Transverse colon (tissue), 4 donors: ENCODE data around the gene ATP5MG. TPM values are rescaled to one million over a fixed set of nuclear protein-coding genes. Genes with fewer than 3 reads are reported as not detected.

ENCODE experiments used
- DNase-seq: peaks from one replicate; pipeline ENCODE4 v3.0.0-alpha.2; 2019
- H3K27ac ChIP-seq, 4 donors: fragments of 200-600 bp; sonication (generic); 2 replicates each; pipeline ENCODE4 v1.5.1; 2016 to 2018; ENCODE audit warnings: inconsistent platforms in 4 of 4
- H3K27me3 ChIP-seq: fragments of 200-600 bp; sonication (generic); 2 replicates; pipeline ENCODE4 v1.5.1; 2017; ENCODE audit warnings: inconsistent platforms
- H3K36me3 ChIP-seq, 4 donors: fragments of 200-600 bp; sonication (generic); 2 replicates each; pipeline ENCODE4 v1.5.1; 2017 to 2019; ENCODE audit warnings: inconsistent platforms in 4 of 4
- H3K4me1 ChIP-seq, 4 donors: fragments of 200-600 bp; sonication (generic); 2 replicates each; pipeline ENCODE4 v1.5.1; 2017 to 2020; ENCODE audit warnings: inconsistent platforms in 4 of 4
- H3K4me3 ChIP-seq, 4 donors: fragments of 200-600 bp; sonication (generic); 1 replicate in 1 of 4; 2 replicates in 3 of 4; pipeline versions ENCODE4 v1.5.1 to v1.6.1; 2017 to 2019; ENCODE audit warnings: inconsistent platforms in 4 of 4
- H3K9me3 ChIP-seq, 2 donors: fragments of 200-600 bp; sonication (generic); 2 replicates each; pipeline ENCODE4 v1.5.1; 2017 to 2019; ENCODE audit warnings: inconsistent platforms in 2 of 2
- EP300 ChIP-seq: sonication (generic); formaldehyde crosslinking; IDR thresholded peaks from one replicate; pipeline ENCODE4 v1.6.1; 2017; ENCODE audit warnings: antibody characterized with exemption, low read depth
- POLR2A ChIP-seq: fragments of 450-650 bp; IDR thresholded peaks from one replicate; pipeline ENCODE4 v1.6.1; 2016; ENCODE audit warnings: antibody characterized with exemption, mild to moderate bottlenecking, moderate library complexity
- POLR2AphosphoS5 ChIP-seq, 3 donors: sonication (generic); formaldehyde crosslinking; IDR thresholded peaks; one replicate each; pipeline ENCODE4 v1.6.1; 2016; ENCODE audit warnings: antibody characterized with exemption in 3 of 3
- WGBS, 2 donors: methylation state at CpG; one replicate each; pipeline ENCODE4 v1.1.5; 2018; ENCODE audit warnings: low coverage in 1 of 2; 5-methylcytosine and 5-hydroxymethylcytosine counted together
- in situ Hi-C, 4 donors: fragments of 200-750 bp; cut with MboI; loops; one replicate each; pipeline versions ENCODE4 v1.15.0 to v1.15.1; 2017; ENCODE audit warnings: low sequenced_read_pairs in 3 of 4, low pct_ligation_motif_present in 1 of 4, low pct_unique_long_range_greater_than_20kb in 1 of 4
- intact Hi-C: fragments of 100-400 bp; cut with DNase I; formaldehyde crosslinking; loops from one replicate; pipeline ENCODE4 v1.15.1; 2023; ENCODE audit warnings: low total_unique reads
- total RNA-seq, 4 donors: library from RNA; depleted of rRNA; stranded (reverse); fragments of >200 nt; gene quantifications; one replicate each; pipeline ENCODE4 v1.1.0, GENCODE V29; 2016
- TF ChIP-seq, protein P1 (sequence below), 5 experiments: fragments of 200-600 bp in 3 of 5; fragments of 450-650 bp in 2 of 5; sonication (generic) in 3 of 5; IDR thresholded peaks; 1 replicate in 2 of 5; 2 replicates in 3 of 5; pipeline ENCODE4 v1.5.1; 2016 to 2017; ENCODE audit warnings: antibody characterized with exemption in 5 of 5, inconsistent platforms in 3 of 5, mild to moderate bottlenecking in 2 of 5, moderate library complexity in 1 of 5

The ATP5MG gene
- total RNA-seq, 4 donors from 2014 or later = 3.8 to 74.2 (median 46.9) TPM

DNA sequence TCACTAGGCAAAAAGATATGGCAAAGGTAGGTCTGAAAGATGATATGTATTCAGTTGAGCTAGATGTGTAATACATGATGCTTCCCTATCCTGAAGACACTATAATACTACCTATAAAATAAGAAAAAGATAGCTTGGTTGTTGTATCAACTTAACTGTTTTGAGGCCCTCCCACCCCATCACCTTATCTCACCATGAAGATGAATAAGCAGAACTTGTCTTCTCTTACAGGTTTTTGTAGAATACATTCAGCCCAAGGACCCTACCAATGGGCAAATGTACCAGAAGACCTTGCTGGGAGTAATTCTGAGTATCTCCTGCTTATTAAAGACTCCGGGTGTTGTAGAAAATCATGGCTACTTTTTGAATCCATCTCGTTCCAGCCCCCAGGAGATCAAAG is 28.1 kb upstream of the ATP5MG start:
- Histone ChIP-seq H3K4me1 (no peaks in the 10 kb centered on the region), H3K36me3 (peaks cover 0 to 86% (median 43%) of the 10 kb centered on the region in 4 donors), H3K9me3 (no peaks in the 10 kb centered on the region), H3K27me3 (no peaks in the 10 kb centered on the region), H3K27ac (no peak overlapping the region), H3K4me3 (no peak overlapping the region)
- 93 to 100% methylated on average over 1 to 2 of the region's 2 CpGs for whole genome bisulfite sequencing, 2 donors
- TF ChIP-seq POLR2AphosphoS5 (IDR thresholded peaks at IDR 0.05) (no peak), POLR2A (no peak), EP300 (no peak)
- TF ChIP-seq, protein P1, sequence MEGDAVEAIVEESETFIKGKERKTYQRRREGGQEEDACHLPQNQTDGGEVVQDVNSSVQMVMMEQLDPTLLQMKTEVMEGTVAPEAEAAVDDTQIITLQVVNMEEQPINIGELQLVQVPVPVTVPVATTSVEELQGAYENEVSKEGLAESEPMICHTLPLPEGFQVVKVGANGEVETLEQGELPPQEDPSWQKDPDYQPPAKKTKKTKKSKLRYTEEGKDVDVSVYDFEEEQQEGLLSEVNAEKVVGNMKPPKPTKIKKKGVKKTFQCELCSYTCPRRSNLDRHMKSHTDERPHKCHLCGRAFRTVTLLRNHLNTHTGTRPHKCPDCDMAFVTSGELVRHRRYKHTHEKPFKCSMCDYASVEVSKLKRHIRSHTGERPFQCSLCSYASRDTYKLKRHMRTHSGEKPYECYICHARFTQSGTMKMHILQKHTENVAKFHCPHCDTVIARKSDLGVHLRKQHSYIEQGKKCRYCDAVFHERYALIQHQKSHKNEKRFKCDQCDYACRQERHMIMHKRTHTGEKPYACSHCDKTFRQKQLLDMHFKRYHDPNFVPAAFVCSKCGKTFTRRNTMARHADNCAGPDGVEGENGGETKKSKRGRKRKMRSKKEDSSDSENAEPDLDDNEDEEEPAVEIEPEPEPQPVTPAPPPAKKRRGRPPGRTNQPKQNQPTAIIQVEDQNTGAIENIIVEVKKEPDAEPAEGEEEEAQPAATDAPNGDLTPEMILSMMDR (IDR thresholded peaks at IDR 0.05) = no peak
- intact Hi-C loops (no loop called here), in situ Hi-C loops (loop anchor here in 3 of 4 donors (10.0 to 25.0 kb wide), 2 partner anchors 122 to 186 kb away; partner anchors contain the start of gene SCN2B (in 2 of the 3))
- DNase-seq = no peak

DNA sequence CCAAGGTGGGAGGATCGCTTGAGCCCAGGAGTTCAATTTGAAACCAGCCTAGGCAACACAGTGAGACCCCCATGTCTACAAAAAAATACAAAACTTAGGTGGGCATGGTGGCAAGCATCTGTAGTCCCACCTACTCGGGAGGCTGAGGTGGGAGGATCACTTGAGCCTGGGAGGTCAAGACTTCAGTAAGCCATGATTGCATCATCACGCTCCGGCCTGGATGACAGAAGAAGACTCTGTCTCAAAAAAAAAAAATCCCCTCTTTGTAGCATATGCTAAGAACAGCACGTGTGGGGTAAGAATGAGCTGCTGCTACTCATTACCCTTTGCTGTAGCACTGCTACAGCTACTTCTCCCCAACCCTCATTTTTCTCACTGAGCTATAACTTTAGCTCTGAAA is 27.5 kb upstream of the ATP5MG start:
- no peak for DNase-seq
- no peak overlapping the region for H3K4me3 ChIP-seq
- H3K9me3 ChIP-seq = no peaks in the 10 kb centered on the region
- TF ChIP-seq, protein P1 (IDR thresholded peaks at IDR 0.05) = no peak
- TF ChIP-seq POLR2A (no peak), EP300 (no peak), POLR2AphosphoS5 (IDR thresholded peaks at IDR 0.05) (no peak)
- H3K27me3 ChIP-seq = no peaks in the 10 kb centered on the region
- in situ Hi-C loops = loop anchor here in 3 of 4 donors (10.0 to 25.0 kb wide), 2 partner anchors 121 to 187 kb away; partner anchors contain the start of gene SCN2B (in 2 of the 3)
- H3K4me1 ChIP-seq = no peaks in the 10 kb centered on the region
- no peak overlapping the region for H3K27ac ChIP-seq
- peaks cover 0 to 86% (median 45%) of the 10 kb centered on the region in 4 donors for H3K36me3 ChIP-seq
- intact Hi-C loops = no loop called here
- 88 to 91% methylated on average over 1 to 5 of the region's 5 CpGs for WGBS, 2 donors

DNA sequence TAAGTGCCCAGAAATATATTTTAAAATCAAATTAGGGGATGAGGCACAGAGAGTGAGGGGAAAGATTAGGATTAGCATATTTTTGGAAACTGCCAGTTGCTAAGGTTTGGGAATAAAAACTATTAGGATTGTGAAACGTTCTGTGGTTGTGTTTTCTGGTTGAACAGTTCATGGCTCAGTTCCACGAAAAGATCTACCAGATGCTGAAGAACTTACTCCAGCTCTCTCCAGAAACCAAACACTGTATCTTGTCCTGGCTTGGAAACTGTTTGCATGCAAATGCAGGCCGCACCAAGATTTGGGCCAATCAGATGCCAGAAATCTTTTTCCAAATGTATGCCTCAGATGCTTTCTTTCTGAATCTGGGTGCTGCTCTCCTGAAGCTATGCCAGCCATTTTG is 26.7 kb upstream of the ATP5MG start:
- 74 to 100% methylated on average over 1 to 3 of the region's 3 CpGs for WGBS, 2 donors
- Histone ChIP-seq H3K27ac (no peak overlapping the region), H3K4me3 (no peak overlapping the region), H3K4me1 (no peaks in the 10 kb centered on the region), H3K9me3 (no peaks in the 10 kb centered on the region), H3K36me3 (peaks cover 0 to 87% (median 41%) of the 10 kb centered on the region in 4 donors), H3K27me3 (no peaks in the 10 kb centered on the region)
- TF ChIP-seq POLR2AphosphoS5 (IDR thresholded peaks at IDR 0.05) (no peak), POLR2A (no peak), EP300 (no peak)
- TF ChIP-seq, protein P1 (IDR thresholded peaks at IDR 0.05) = no peak
- in situ Hi-C loops (loop anchor here in 3 of 4 donors (10.0 to 25.0 kb wide), 2 partner anchors 120 to 187 kb away; partner anchors contain the start of gene SCN2B (in 2 of the 3)), intact Hi-C loops (no loop called here)
- DNase-seq = no peak

DNA sequence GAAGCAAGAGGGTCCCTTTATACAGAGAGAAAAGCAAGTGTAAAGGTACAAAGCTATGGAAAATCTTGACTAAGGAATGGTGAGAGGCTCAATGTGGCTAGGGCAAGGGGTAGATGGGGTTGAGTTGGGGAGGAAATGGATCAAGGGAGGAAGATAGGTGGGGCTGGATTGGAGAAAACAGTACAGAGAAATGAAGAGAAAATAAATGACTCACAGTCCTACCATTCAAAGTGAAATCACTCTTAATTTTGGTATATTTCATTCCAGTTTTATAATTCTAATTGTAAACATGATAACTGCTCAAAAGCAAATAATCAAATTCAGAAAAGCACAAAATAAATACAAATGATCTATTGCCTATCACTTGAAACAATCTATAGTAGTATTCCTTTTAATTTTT is 25.4 kb upstream of the ATP5MG start:
- Histone ChIP-seq H3K27me3 (no peaks in the 10 kb centered on the region), H3K27ac (no peak overlapping the region), H3K36me3 (peaks cover 0 to 85% (median 39%) of the 10 kb centered on the region in 4 donors), H3K4me3 (no peak overlapping the region), H3K9me3 (no peaks in the 10 kb centered on the region), H3K4me1 (no peaks in the 10 kb centered on the region)
- intact Hi-C loops = no loop called here
- no peak for DNase-seq
- TF ChIP-seq POLR2AphosphoS5 (IDR thresholded peaks at IDR 0.05) (no peak), POLR2A (no peak), EP300 (no peak)
- TF ChIP-seq, protein P1 (IDR thresholded peaks at IDR 0.05) = no peak
- in situ Hi-C loops = loop anchor here in 1 of 4 donors (10.0 kb wide), 1 partner anchor 119 kb away; no protein-coding TSS in a partner anchor
